Esophagus squamous epithelium (tissue), 4 donors: ENCODE measurements around the gene KIF2C.

Experiments
- POLR2A ChIP-seq, 4 donors: fragments of 450-650 bp; IDR thresholded peaks; one replicate each; pipeline ENCODE4 v1.6.1; 2017; ENCODE audit warnings: antibody characterized with exemption in 4 of 4, mild to moderate bottlenecking in 4 of 4, moderate library complexity in 3 of 4
- TF ChIP-seq, protein P1 (sequence below), 6 experiments: fragments of 450-650 bp in 4 of 6; fragments of 200-600 bp in 2 of 6; sonication (generic) in 2 of 6; IDR thresholded peaks; one replicate each; pipeline ENCODE4 v1.5.1; 2016 to 2019; ENCODE audit warnings: antibody characterized with exemption in 6 of 6, mild to moderate bottlenecking in 4 of 6, moderate library complexity in 4 of 6

DNA sequence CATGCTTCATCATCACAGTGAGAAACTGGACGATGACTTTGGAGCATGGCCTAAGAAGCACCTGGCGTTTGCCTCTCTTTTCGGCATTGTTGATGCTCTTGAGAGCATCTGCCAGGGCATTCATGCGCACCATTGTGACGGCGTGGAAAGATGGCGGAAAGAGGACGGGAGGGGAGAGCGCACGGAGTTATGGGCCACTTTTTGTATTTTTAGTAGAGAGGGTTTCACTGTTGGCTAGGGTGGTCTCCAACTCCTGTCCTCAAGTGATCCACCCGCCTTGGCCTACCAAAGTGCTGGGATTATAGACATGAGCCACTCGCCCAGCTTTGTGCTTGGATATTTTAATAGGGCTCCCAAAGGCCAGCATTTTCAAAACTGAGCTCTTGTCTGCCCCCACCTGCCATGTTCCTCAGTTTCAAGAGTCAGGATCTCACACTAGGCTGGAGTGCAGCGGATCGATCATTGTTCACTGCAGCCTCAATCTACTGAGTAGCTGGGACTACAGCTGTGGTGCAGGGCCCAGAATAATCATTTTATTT, 41.0 kb downstream of the KIF2C start:
- TF ChIP-seq, protein P1, sequence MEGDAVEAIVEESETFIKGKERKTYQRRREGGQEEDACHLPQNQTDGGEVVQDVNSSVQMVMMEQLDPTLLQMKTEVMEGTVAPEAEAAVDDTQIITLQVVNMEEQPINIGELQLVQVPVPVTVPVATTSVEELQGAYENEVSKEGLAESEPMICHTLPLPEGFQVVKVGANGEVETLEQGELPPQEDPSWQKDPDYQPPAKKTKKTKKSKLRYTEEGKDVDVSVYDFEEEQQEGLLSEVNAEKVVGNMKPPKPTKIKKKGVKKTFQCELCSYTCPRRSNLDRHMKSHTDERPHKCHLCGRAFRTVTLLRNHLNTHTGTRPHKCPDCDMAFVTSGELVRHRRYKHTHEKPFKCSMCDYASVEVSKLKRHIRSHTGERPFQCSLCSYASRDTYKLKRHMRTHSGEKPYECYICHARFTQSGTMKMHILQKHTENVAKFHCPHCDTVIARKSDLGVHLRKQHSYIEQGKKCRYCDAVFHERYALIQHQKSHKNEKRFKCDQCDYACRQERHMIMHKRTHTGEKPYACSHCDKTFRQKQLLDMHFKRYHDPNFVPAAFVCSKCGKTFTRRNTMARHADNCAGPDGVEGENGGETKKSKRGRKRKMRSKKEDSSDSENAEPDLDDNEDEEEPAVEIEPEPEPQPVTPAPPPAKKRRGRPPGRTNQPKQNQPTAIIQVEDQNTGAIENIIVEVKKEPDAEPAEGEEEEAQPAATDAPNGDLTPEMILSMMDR (IDR thresholded peaks at IDR 0.05), result no peak
- TF ChIP-seq POLR2A (IDR thresholded peaks at IDR 0.05), result no peak
